NCI-H1694 treated with DMSO at 0.1 percent for 48 hours (cell line): ENCODE results near the gene ANKRD23.
"Not testable (repeated sequence)": the region's sequence is repeated elsewhere in the genome, so short reads cannot be mapped to it uniquely, and the experiment has no call there.

Experiments
- DNase-seq: peaks from one replicate; lab custom pipeline; 2025; lab: John Stamatoyannopoulos, UW

Gene ANKRD23

DNA sequence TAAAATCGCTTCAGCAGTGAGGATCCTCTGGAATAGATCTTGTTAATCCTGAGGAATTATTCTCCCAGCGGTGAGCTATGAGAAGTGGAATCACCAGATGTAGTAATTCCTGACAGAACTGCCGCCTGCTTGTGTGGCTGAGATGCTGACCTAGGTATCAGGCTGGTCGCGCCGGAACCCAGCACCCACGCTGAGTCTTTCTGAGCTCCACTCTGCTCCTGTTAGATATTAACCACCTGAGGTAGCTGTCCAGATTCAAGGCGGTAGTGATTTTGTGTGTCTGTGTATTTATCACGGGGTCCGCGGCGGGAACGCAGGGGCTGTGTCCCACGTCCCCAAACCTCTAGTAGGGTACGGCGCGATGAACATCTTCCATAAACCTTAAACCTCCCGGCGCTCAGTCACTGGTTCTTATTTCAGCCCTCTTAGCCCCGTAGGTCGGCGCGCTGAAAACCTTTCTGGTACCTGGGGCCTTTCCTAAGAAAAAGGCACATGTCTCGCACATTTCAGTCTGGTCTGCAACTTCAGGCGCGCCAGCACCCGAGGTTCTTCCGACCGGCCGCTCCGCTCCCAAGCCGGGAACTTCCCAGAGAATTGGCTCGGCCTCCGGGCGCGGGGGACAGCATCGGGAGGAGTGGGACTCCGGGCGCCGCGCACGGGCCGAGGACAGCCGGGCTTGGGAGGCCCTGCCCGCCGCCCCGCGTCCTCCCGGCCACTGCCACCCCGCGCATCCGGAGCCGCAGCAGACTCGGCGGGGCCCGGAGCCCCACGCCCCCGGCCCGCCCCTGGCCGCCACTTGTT is 28.3 kb downstream of the ANKRD23 start:
- DNase-seq: no peak

DNA sequence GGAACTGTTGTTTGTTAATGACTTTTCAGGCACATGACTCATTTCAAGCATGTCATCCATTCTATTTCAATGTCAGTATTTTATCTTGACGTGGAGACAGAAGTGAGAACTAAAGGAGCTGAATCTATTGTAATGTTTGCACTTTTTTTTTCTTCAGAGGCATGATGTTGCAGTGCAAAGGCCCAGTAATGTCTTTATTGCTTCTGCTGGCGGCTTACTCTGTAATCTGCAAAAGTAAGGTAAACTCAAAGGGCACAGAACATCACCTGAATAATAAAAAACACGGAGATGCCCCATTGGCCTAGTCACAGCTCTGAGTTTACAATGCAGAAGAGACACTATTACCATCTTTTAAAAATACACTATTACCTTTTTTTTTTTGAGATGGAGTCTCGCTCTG is 30.2 kb downstream of the ANKRD23 start:
- DNase-seq: no peak

DNA sequence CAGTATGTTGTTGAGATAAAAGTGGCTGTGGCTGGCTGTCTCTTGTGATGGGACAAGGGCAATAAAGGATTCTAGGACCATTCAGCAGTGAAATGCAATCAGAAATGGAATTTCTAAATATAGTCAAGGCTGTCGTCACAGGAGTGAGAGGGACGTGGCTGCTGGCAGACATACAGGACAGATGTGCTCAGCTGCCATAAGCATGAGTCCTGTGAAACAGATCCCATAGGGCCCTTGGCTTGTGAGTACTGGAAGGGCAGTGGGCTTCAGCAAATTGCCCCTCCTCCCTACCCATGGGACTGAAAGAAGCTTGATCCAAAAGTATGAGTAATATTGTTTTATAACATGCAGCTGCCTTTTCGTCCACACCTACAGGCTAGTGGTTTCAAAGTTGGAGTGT is 31.9 kb downstream of the ANKRD23 start:
- no peak for DNase-seq

DNA sequence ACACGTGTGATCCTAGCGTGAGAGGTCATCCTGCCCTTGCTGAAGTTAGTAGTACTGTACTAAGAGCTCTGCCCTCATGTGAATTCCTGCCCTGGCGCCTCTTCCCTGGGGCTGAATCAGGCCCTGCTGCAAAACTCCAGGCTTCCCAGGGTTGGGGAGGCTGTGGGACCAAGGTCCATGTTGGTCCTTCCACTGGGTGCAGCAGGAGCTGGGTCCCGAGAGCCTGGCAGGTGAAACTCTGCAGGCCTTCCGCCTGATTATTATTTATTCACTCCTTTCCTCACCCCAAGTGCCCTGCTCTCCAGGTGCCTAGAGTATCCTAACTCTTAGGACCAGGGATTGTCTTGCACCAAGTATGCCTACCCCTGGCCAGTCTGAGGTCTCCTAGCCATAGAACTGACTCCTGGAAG is 33.0 kb downstream of the ANKRD23 start:
- no peak for DNase-seq

DNA sequence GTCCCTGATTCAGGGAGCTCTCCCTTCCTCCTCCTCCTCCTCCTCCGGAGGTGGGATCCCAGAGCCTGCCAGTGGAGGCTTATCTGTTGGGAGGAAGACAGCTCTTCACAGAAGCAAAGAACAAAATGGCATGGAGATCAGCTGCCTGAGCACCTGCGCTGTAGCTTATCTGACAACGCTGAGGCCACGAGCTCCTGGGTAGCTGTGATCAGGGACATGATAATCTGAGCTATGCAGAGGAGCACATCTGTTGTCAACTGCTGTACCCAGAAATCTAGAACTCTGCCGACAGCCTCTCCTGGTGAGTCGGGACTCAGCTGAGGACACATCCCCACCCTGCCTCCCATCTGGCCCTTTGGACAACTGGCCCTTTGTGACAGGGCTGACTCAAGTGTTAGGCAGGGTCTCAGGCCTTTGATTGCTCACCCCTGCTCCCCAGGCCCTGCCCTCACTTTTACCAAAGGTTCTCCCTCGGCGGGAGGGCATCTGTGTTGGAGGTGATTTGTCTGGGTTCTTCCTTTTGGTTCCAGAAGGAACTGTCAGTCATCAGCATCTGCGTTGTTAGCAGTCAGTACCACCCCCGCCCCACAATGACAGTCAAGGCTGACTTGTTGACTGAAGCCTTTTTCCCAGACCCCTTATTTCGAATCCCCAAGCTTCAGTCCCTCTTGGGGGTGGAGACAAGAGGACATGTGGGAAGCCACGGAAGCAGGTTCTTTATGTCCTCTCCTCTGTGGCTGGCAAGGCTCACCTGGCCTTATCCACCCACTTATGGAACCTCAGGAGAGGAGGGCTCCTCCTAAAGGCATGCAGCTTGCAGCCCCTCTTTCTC is 33.7 kb downstream of the ANKRD23 start:
- no peak for DNase-seq

DNA sequence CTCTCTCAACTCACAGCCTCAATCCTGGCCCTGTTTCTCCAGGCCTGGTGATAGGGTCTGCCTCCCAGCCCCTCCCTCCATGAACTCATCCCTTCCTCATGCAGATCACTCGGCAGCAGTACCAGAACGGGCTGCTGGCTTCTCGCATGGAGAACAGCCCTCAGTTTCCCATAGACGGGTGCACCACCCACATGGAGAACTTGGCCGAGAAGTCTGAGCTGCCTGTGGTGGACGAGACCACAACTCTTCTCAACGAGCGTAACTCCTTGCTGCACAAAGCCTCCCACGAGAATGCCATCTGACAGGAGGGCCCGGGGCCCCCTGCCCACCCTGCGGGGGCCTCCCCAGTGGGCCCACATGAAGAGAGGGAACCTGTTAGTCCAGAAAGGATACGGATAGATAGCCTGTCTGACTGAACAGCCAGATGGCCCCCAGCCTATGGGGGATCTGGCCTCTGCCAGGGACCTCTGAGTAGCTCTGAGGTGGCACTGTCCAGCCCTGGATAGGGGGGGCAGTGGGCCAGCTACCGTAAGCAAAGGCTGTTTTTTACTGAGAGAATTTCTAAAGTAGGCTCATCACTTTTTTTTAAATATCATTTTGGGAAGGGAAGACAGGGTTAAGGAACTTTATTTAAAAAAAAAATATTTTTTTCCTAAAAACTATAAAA is 34.5 kb downstream of the ANKRD23 start:
- no peak for DNase-seq

DNA sequence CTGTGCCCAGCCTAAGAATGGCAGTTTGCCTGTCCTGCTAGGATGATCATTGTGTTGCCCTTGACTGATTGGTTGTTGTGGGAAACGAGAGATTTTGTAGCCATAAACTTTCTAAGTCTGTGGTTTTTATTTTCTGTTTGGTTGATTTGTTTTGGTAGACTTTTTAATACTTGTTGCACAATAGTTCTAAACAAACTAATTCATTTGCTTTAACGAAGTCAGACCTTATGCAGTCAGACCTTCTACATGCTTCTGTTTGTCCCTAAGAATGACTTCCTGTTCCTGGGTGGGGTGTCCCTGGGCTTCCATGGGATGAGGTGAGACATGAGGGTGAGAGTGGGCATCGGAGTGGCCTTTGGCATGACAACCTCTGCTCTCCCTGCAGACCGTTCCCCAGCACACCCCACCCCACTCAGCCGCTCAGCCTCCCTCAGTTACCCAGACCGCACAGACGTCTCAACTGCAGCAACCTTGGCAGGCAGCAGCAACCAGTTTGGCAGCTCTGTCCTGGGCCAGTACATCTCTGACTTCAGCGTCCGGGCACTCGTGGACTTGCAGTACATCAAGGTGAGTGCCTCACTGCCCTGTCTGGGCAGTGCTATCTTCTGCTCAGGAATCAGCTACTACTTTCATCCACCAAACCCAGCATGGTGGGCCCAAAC is 35.5 kb downstream of the ANKRD23 start:
- DNase-seq: no peak

DNA sequence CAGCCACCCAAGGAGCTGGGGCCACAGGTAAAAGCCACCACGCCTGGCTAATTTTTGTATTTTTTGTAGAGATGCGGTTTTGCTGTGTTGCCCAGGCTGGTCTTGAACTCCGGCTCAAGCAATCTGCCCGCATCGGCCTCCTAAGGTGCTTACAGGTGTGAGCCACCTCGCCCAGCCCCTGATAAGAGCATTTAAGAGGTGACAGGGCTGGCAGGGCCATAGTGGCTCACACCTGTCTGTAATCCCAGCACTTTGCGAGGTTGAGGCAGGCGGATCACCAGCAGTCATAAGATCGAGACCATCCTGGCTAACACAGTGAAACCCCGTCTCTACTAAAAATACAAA is 36.7 kb downstream of the ANKRD23 start:
- no peak for DNase-seq

DNA sequence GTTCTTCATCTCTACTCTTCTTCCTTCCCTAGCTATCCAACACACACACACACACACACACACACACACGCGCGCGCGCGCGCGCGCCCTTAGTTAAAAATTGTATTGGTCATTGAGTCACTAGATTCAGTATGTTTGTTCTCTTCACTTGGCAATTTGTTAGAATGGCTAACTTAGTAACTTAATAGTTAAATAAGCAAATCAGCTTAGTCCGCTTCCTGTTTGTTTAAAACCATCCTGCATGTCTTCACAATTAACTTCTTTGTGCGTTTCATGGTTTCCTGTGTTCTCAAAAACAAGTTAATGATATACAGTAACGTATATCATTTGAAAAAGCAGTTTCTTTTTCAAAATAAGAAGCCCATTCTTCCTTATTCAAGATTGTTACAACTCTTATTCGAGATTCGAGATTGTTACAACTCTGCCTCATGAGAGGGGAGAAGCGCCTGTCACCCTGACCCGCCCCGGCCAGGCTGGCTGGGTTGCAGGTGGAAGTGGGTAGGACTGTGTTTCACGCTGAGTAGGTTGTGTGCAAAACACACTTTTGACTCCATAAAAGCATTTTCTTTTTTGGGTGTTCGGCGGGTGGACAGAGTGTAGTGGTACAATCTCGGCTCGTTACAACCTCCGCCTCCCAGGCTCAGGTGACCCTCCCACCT is 37.2 kb downstream of the ANKRD23 start:
- DNase-seq: no peak

DNA sequence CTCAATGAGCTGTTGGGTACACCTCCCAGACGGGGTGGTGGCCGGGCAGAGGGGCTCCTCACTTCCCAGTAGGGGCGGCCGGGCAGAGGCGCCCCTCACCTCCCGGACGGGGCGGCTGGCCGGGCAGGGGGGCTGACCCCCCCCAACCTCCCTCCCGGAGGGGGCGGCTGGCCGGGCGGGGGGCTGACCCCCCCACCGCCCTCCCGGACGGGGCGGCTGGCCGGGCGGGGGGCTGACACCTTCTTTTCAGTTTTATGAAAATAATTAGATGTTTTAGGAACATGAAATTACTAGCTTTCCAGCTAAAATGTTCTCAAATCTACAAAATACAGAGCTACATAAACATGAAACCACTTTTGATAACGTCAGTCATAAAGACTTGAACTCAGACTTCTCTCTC is 37.9 kb downstream of the ANKRD23 start:
- not testable (repeated sequence) for DNase-seq

DNA sequence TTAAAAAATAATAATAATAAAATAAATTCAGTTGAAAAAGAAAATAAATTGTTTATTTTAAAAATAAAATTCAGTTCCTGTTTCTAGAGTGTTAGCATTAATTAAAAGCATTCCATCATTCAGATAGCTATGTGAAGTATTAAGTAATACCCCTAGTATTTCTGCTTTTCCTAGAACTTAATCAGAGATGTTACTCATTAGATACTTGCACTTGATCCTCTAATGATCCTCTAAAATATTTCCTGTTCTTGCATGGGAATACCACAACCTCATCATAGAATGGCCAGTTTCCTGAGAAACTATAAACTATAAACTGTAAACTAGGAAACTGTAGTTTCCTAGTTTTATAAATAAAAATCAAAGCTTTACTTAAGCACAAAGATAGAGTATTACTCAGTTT is 38.8 kb downstream of the ANKRD23 start:
- no peak for DNase-seq

DNA sequence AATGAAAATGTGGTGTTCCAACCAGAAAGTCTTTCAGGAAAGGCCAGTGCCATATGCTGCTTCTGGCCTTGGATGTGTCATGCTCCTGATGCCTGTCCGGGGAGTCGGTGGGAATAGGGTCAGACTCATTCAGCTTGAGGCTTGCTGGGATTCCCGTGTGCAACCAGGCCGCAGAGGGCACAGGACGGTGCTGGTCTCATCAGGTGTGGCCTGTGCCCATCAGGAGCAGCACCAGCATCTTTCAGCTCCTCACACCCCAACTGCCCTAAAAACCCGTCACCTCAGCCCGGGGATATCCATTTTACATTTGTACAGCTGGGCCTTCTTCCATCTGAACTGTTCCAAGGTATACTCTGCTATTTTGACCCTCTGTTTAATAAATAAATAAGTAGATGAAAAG is 41.1 kb downstream of the ANKRD23 start:
- no peak for DNase-seq

DNA sequence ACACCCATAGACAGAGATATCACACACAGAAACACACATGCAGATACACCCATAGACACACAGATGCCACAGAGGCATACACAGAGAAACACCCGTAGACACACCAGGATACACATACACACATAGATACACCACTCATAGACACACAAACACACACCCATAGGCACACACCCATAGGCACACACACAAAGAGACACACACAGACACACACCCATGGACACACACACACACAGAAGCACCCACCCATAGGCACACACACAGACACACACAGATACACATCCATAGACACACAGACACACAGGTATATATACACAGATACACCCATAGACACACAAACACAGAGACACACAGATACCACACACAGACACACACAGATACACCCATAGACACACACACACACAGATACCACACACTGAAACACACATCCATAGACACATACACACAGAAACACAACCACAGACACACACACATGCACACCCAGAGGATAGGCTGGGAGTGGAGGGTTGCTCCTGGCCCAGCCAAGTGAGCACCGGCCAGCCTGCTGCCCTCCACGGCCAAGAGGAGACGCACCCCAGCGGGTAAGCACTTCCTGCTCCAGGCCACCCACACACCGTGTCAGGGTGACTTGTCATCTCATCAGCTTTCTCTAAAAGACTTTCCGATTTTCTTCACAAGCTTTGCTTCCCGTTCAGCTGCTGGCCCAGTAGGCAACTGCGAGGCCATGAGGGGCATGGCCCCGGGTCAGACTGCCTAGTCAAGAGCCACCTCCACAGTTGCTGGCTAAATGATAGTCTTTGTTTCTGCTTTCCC is 41.8 kb downstream of the ANKRD23 start:
- no peak for DNase-seq

DNA sequence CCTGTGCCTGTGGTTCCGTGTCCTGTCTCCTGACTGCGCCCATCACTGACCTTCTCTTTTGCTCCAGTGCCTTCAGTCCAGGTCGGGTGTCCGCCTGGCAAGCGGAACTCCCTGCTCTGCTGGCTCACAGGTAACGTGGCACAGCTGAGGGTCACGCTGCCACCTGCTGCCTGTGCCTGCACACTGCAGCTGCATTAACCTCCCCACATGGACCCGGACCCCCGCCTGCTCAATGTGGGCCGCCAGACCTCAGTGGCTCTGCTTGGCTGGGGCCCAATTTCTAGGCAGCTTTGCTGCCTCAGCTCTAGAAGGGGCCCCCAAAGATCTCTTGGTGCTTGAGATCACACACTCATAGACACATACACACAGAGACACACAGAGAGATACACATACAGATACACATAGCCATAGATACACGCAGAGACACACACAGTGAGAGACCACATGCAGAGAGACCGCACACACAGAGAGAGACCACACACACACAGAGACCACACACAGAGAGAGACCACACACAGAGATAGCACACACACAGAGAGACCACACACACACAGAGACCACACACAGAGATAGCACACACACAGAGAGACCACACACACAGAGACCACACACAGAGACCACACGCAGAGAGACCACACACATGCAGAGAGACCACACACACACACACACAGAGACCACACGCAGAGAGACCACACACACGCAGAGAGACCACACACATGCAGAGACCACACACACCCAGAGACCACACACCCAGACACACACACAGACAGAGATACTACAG is 42.6 kb downstream of the ANKRD23 start:
- DNase-seq: peak; percentile 48

DNA sequence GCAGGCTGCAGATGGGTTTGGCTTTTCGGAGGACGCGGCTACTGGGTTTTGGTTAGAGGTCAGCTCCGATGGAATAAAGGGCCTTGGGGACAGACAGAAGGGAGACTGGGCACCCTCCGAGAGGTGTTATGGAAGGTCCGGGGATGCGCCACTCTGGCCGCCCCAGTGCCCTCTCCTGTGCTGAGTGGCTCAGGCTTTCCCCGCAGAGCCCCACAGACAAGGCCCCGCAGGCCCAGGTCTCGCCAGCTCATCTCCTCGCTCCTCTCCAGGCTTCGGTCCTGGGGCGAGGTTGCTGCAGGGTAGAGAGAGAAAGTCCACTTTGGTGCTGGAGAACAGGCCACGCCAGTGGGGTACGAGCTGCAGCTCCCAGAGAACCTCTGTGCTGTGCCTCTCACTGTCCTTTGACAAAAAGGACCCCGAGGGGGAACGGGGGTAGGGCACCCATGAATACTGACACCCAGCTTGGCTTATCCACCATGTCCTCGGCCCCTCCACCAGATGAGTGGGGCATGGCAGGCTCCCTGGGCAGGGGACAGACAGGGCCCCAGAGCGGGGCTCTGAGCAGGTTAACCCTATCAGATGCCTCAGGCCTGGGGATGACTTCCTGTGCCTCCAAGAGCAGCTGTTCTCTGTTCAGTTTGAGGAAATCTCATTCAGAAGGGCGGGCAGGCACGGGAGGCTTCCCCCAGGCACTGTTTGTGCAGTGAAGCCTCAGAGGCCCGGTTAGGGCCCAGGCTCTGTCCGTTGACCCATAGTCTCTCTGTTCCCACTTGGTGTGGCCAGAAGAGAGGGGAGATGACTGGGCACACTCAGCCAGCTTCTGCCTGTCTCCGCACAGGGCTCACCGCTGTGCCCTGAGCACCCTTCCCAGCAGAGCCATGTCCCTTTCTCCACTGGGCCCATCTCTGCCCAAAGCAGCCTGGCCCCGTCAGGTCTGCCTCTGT is 43.5 kb downstream of the ANKRD23 start:
- DNase-seq: no peak

DNA sequence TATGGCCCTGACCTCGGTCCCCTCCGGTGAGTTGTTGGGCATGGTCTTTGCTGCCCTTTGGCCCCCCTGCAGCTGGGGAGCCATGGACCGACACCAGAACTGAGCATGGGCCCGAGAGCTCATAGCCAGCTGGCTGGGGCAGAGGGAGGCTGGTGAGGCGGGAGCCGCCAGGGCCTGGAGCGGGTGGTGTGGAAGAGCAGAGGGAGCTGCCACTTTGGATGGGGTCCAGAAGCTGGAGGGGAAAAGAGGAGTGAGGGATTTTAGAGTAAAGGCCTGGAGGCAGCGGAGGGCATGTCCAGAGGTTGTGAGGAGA is 44.2 kb downstream of the ANKRD23 start:
- DNase-seq: no peak

DNA sequence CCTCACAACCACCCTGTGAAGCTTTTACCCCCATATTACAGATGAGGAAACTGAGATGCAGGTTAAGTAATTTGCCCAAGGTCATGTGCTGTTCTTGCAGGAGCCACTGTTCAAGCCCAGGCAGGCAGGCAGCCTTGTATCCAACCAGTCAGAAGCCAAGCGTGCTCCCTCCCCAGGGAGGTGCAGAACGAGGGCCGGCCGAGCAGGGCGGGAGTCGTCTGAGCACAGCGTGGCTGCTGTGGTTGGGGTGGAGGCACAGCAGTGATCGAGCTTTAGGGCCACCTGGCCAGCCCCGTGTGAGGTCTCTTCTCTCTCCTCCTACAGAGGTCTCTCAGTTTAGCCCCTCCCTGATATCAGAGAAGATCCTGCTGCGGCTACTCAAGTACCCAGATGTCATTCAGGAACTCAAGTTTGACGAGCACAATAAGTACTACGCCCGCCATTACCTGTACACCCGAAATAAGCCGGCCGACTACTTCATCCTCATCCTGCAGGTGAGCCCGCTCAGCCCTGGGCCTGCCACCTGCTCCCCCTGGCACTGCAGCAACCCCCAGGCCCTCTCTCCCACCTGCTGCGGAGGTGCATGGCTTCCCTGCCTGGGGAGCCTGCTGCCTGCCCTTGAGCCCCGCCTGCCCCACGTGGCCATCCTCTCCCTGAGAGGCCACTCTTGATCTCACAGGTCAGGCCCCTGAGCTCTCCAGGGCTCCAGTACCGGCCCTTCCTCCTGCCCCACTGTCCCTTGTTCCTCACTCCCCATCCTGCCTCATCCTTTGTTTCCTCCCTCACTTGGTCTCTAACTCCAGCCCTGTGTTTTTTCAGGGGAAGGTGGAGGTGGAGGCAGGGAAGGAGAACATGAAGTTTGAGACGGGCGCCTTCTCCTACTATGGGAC is 44.8 kb downstream of the ANKRD23 start:
- DNase-seq: no peak

DNA sequence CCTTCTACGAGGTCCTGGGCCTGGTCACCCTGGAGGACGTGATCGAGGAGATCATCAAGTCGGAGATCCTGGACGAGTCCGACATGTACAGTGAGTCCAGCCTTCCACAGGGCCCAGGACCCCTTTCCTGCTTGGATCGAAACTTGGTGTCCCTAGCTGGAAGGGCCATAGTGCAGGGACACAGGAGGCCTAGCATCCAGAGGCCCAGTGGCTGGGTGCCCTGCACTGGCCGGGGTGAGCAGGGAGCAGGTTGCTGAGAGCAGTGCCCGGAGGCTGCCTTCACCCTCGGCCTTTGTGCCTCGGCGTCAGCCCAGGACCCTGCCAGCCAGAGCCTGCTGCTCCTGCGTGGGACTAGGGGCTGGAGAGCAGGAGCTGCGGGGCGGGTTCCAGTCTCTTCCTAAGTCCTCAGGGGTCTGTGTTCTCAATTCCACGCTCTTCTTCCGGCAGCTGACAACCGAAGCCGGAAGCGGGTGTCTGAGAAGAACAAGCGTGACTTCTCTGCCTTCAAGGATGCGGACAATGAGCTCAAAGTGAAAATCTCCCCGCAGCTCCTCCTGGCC is 46.7 kb downstream of the ANKRD23 start:
- no peak for DNase-seq
